Measurements from ENCODE around the gene MESD. TPM values are rescaled to one million over a fixed set of nuclear protein-coding genes. Genes with fewer than 3 reads are reported as not detected.

Gene MESD
- polyA plus RNA-seq, 1 of the 3 experiments (the other 2 are of a cell fraction), result 15.2 TPM

- H2AFZ ChIP-seq (ENCODE audit: low read depth), result no peak overlapping the region
- H3K9ac ChIP-seq, result no peak overlapping the region
- H3K9me3 ChIP-seq, result no peaks in the 10 kb centered on the region
- DNase-seq, result no peak
- peaks cover 0 to 1% of the 10 kb centered on the region in 2 experiments for H3K36me3 ChIP-seq (replicated peaks in 1 of 2; ENCODE audit: control insufficient read depth in 1 of 2, insufficient read depth in 2 of 2, low read length in 1 of 2)
- H3K4me3 ChIP-seq (ENCODE audit: low read depth in 2 of 2, low read length in 1 of 2), result no peak overlapping the region
- CTCF ChIA-PET, result interaction anchor here (1.1 to 1.2 kb wide), 2 partner anchors 108 to 269 kb away, joined by 3 to 5 read pairs; no protein-coding TSS in a partner anchor
- no peak overlapping the region for H3K27ac ChIP-seq (ENCODE audit: low read depth in 2 of 2, low read length in 1 of 2)
- POLR2A ChIA-PET, result no interaction called here
- H4K20me1 ChIP-seq (ENCODE audit: insufficient read depth), result peaks cover 5% of the 10 kb centered on the region
- H3K79me2 ChIP-seq (ENCODE audit: insufficient read depth), result peaks cover 18% of the 10 kb centered on the region
- TF ChIP-seq MAX (IDR thresholded peaks at IDR 0.05; ENCODE audit: low read depth), result no peak
- H3K9me2 ChIP-seq, result no peaks in the 10 kb centered on the region
- H3K27me3 ChIP-seq (ENCODE audit: insufficient read depth), result no peaks in the 10 kb centered on the region
- 100% methylated on average over 1 of the region's 1 CpG for WGBS (ENCODE audit: low lambda C conversion rate)
- peaks cover 1 to 10% of the 10 kb centered on the region in 2 experiments; a peak in 3 of 4 replicates for H3K4me1 ChIP-seq (ENCODE audit: control insufficient read depth in 1 of 2, insufficient read depth in 2 of 2, low read depth in 1 of 2, low read length in 1 of 2)
- H3F3A ChIP-seq (replicated peaks; ENCODE audit: insufficient read depth), result peaks cover 11% of the 10 kb centered on the region
- no peak overlapping the region for H3K4me2 ChIP-seq
These were observed 8.1 kb upstream of the MESD start for GRCh38 chr15:80997692-80998091.

GRCh38 chr15:80996247-80996646, 6.6 kb upstream of the MESD start:
- WGBS (ENCODE audit: low lambda C conversion rate), result 95% methylated on average over 1 of the region's 1 CpG
- Histone ChIP-seq H3K9me2 (no peaks in the 10 kb centered on the region), H3F3A (replicated peaks; ENCODE audit: insufficient read depth) (peaks cover 11% of the 10 kb centered on the region), H4K20me1 (ENCODE audit: insufficient read depth) (no peaks in the 10 kb centered on the region), H3K4me2 (no peak overlapping the region), H3K79me2 (ENCODE audit: insufficient read depth) (peaks cover 5% of the 10 kb centered on the region; the same call in 1 of the 2 replicates), H3K9me3 (no peaks in the 10 kb centered on the region), H2AFZ (ENCODE audit: low read depth) (no peak overlapping the region), H3K36me3 (replicated peaks in 1 of 2; ENCODE audit: control insufficient read depth in 1 of 2, insufficient read depth in 2 of 2, low read length in 1 of 2) (no peaks in the 10 kb centered on the region), H3K4me1 (ENCODE audit: control insufficient read depth in 1 of 2, insufficient read depth in 2 of 2, low read depth in 1 of 2, low read length in 1 of 2) (peaks cover 0 to 4% of the 10 kb centered on the region in 2 experiments; a peak in 2 of 4 replicates), H3K4me3 (ENCODE audit: low read depth in 2 of 2, low read length in 1 of 2) (no peak overlapping the region), H3K27me3 (ENCODE audit: insufficient read depth) (no peaks in the 10 kb centered on the region), H3K9ac (no peak overlapping the region), H3K27ac (ENCODE audit: low read depth in 2 of 2, low read length in 1 of 2) (no peak overlapping the region)
- no peak for DNase-seq
- TF ChIP-seq CTCF (IDR thresholded peaks at IDR 0.05) (peak; percentile 54), RAD21 (IDR thresholded peaks at IDR 0.05; ENCODE audit: low read length) (peak; percentile 31; the same call in 1 of the 2 replicates), GATA2 (CRISPR knock-in tag; IDR thresholded peaks at IDR 0.05) (no peak)
- CTCF ChIA-PET, result no interaction called here
- POLR2A ChIA-PET, result no interaction called here

- Histone ChIP-seq H3K9me3 (no peaks in the 10 kb centered on the region), H3K36me3 (replicated peaks in 1 of 2; ENCODE audit: control insufficient read depth in 1 of 2, insufficient read depth in 2 of 2, low read length in 1 of 2) (no peaks in the 10 kb centered on the region), H3F3A (replicated peaks; ENCODE audit: insufficient read depth) (peaks cover 2% of the 10 kb centered on the region), H3K9me2 (no peaks in the 10 kb centered on the region), H3K4me3 (ENCODE audit: low read depth in 2 of 2, low read length in 1 of 2) (no peak overlapping the region), H3K27me3 (ENCODE audit: insufficient read depth) (no peaks in the 10 kb centered on the region), H3K79me2 (ENCODE audit: insufficient read depth) (peaks cover 21% of the 10 kb centered on the region), H2AFZ (ENCODE audit: low read depth) (no peak overlapping the region), H3K4me2 (no peak overlapping the region), H3K27ac (ENCODE audit: low read depth in 2 of 2, low read length in 1 of 2) (no peak overlapping the region), H3K9ac (no peak overlapping the region), H4K20me1 (ENCODE audit: insufficient read depth) (no peaks in the 10 kb centered on the region), H3K4me1 (ENCODE audit: control insufficient read depth in 1 of 2, insufficient read depth in 2 of 2, low read depth in 1 of 2, low read length in 1 of 2) (peaks cover 0 to 8% of the 10 kb centered on the region in 2 experiments; a peak in 2 of 4 replicates)
- WGBS (ENCODE audit: low lambda C conversion rate), result 100% methylated on average over 1 of the region's 1 CpG
- ChIA-PET CTCF (interaction anchor here (1.1 to 1.7 kb wide), 2 partner anchors 9 to 163 kb away, joined by 3 to 5 read pairs; no protein-coding TSS in a partner anchor), POLR2A (no interaction called here)
- no peak for TF ChIP-seq MEF2A (IDR thresholded peaks at IDR 0.05; ENCODE audit: borderline replicate concordance, low read depth)
- TF ChIP-seq FOXJ3 (CRISPR knock-in tag; IDR thresholded peaks at IDR 0.05), result no peak
- TF ChIP-seq MXI1 (IDR thresholded peaks at IDR 0.05; ENCODE audit: low read depth, low read length), result no peak
- DNase-seq, result no peak
These were observed 2.8 kb upstream of the MESD start for GRCh38 chr15:80992441-80992840.
